GM12878 (cell line): ENCODE data around the gene CTRB1. TPM values are rescaled to one million over a fixed set of nuclear protein-coding genes. Genes with fewer than 3 reads are reported as not detected.

ENCODE experiments used
- ATAC-seq: fragments of 200-7000 bp; cut with Tn5 transposase; 3 replicates; pipeline ENCODE4 v1.9.1; 2020; ENCODE audit warnings: mild to moderate bottlenecking, moderate library complexity
- BruUV-seq: library from RNA; stranded (reverse); fragments of 400-500 nt; replicated peaks from 2 replicates; lab custom pipeline; 2021; lab: Mats Ljungman, UMichigan
- CTCF ChIA-PET: fragments of 300-600 bp; sonication (Branson Sonifier 250); formaldehyde crosslinking; extraction: SDS; loops from one replicate; lab custom pipeline; 2021; ENCODE audit warnings: inconsistent platforms; lab: Yijun Ruan, JAX
- POLR2A ChIA-PET: fragments of 350-600 bp; formaldehyde crosslinking; extraction: SDS; loops from one replicate; lab custom pipeline; 2021; ENCODE audit warnings: inconsistent platforms; lab: Charles Lee
- RAD21 ChIA-PET: fragments of 300-600 bp; sonication (Branson Sonifier 250); formaldehyde crosslinking; loops from one replicate; lab custom pipeline; 2023; ENCODE audit warnings: antibody characterized with exemption; ENCODE audit not compliant: unreplicated experiment; lab: Charles Lee
- SMC1A ChIA-PET: fragments of 300-600 bp; sonication (Branson Sonifier 250); formaldehyde crosslinking; loops from one replicate; lab custom pipeline; 2023; ENCODE audit not compliant: unreplicated experiment, uncharacterized antibody; lab: Charles Lee
- DNase-seq: peaks from one replicate; pipeline ENCODE4 v3.0.0-alpha.2; 2011; ENCODE audit warnings: low read depth, low spot score
- FAIRE-seq: peaks from 3 replicates; lab custom pipeline; 2011; peaks lifted over from hg19 to GRCh38; lab: Jason Lieb, UNC
- H2AFZ ChIP-seq: 2 replicates; pipeline ENCODE4 v1.6.0; 2011; ENCODE audit warnings: low read depth, low read length, control low read depth; ENCODE audit not compliant: control insufficient read depth
- H3K27ac ChIP-seq: 2 replicates; pipeline ENCODE4 v1.5.1; 2011; ENCODE audit warnings: control low read depth; ENCODE audit not compliant: control insufficient read depth, insufficient read depth
- H3K27me3 ChIP-seq, 2 experiments: replicated peaks in 1 of 2; 2 replicates each; pipeline versions ENCODE4 v1.6.0 to v1.6.1; 2011; ENCODE audit warnings: low read length in 1 of 2; ENCODE audit not compliant: control insufficient read depth in 2 of 2, insufficient read depth in 2 of 2
- H3K36me3 ChIP-seq, 2 experiments: 2 replicates each; pipeline ENCODE4 v1.5.1; 2011; ENCODE audit warnings: low read length in 1 of 2; ENCODE audit not compliant: control insufficient read depth in 2 of 2, insufficient read depth in 2 of 2
- H3K4me1 ChIP-seq: 2 replicates; pipeline ENCODE4 v1.6.1; 2011; ENCODE audit warnings: mild to moderate bottlenecking, low read length, moderate library complexity, mixed read lengths; ENCODE audit not compliant: control insufficient read depth, insufficient read depth
- H3K4me2 ChIP-seq: 2 replicates; pipeline ENCODE4 v1.6.0; 2011; ENCODE audit warnings: control low read depth; ENCODE audit not compliant: control insufficient read depth, insufficient read depth
- H3K4me3 ChIP-seq: fragments of 200-600 bp; sonication (generic); 2 replicates; pipeline ENCODE4 v1.5.1; 2016
- H3K79me2 ChIP-seq: 2 replicates; pipeline ENCODE4 v1.6.0; 2011; ENCODE audit warnings: low read length; ENCODE audit not compliant: control insufficient read depth, insufficient read depth
- H3K9ac ChIP-seq: 2 replicates; pipeline ENCODE4 v1.8.0; 2011; ENCODE audit warnings: low read length, control low read depth, mixed read lengths; ENCODE audit not compliant: control insufficient read depth, insufficient read depth
- H3K9me3 ChIP-seq: replicated peaks from 3 replicates; pipeline ENCODE4 v1.5.1; 2011; ENCODE audit warnings: mild to moderate bottlenecking, low read length; ENCODE audit not compliant: control insufficient read depth, insufficient read depth
- H4K20me1 ChIP-seq: 2 replicates; pipeline ENCODE4 v1.6.0; 2011; ENCODE audit not compliant: control insufficient read depth, insufficient read depth
- ATF2 ChIP-seq: IDR thresholded peaks from 2 replicates; pipeline ENCODE4 v1.6.1; 2012; ENCODE audit warnings: low read length, inconsistent platforms
- BACH1 ChIP-seq: fragments of 450-650 bp; IDR thresholded peaks from 2 replicates; pipeline ENCODE4 v1.6.1; 2017; ENCODE audit warnings: mild to moderate bottlenecking, borderline replicate concordance
- CTCF ChIP-seq, 3 experiments: IDR thresholded peaks in 2 of 3; conservative IDR thresholded peaks in 1 of 3; 2 replicates each; pipeline ENCODE4 v1.5.1; 2011; ENCODE audit warnings: low read depth in 3 of 3, low read length in 3 of 3, mild to moderate bottlenecking in 3 of 3, control low read depth in 2 of 3, moderate library complexity in 2 of 3, inconsistent platforms in 1 of 3, mixed read lengths in 1 of 3; ENCODE audit not compliant: control insufficient read depth in 2 of 3, insufficient read depth in 1 of 3; ENCODE audit errors: extremely low read depth in 1 of 3
- HCFC1 ChIP-seq: fragments of 150-350 bp; IDR thresholded peaks from 2 replicates; pipeline ENCODE4 v1.6.1; 2014; ENCODE audit warnings: low read length
- HSF1 ChIP-seq: fragments of 150-350 bp; IDR thresholded peaks from 2 replicates; pipeline ENCODE4 v1.6.1; 2014; ENCODE audit warnings: mild to moderate bottlenecking, low read depth, low read length
- IKZF2 ChIP-seq, 2 experiments: fragments of 450-650 bp; IDR thresholded peaks; 2 replicates each; pipeline ENCODE4 v1.6.1; 2017; ENCODE audit warnings: mild to moderate bottlenecking in 2 of 2, moderate library complexity in 2 of 2
- MLLT1 ChIP-seq: fragments of 450-650 bp; IDR thresholded peaks from 2 replicates; pipeline ENCODE4 v1.6.1; 2016; ENCODE audit warnings: mild to moderate bottlenecking
- NR2F1 ChIP-seq: fragments of 450-650 bp; conservative IDR thresholded peaks from 2 replicates; pipeline ENCODE4 v1.6.1; 2017; ENCODE audit warnings: mild to moderate bottlenecking
- PAX5 ChIP-seq: IDR thresholded peaks from 2 replicates; pipeline ENCODE4 v1.6.1; 2011; ENCODE audit warnings: low read depth, low read length, borderline replicate concordance
- SIN3A ChIP-seq: IDR thresholded peaks from 2 replicates; pipeline ENCODE4 v1.6.1; 2012; ENCODE audit warnings: low read depth, low read length, improper control_type of control experiment
- SREBF1 ChIP-seq: IDR thresholded peaks from 2 replicates; pipeline ENCODE4 v1.6.1; 2012; ENCODE audit warnings: mild to moderate bottlenecking, low read length
- TARDBP ChIP-seq: IDR thresholded peaks from 2 replicates; pipeline ENCODE4 v1.6.1; 2016; ENCODE audit warnings: borderline replicate concordance
- TCF7 ChIP-seq: IDR thresholded peaks from 2 replicates; pipeline ENCODE4 v1.6.1; 2014; ENCODE audit warnings: antibody characterized with exemption, borderline replicate concordance
- WGBS: methylation state at CpG from one replicate; pipeline ENCODE4 v1.1.6; 2016; ENCODE audit warnings: low lambda C conversion rate; ENCODE audit not compliant: insufficient replicate concordance, insufficient coverage; ENCODE audit errors: missing lambda C conversion rate; 5-methylcytosine and 5-hydroxymethylcytosine counted together
- in situ Hi-C: fragments of 300-500 bp; cut with MboI; formaldehyde crosslinking; loops from 9 replicates; pipeline ENCODE4 v1.14.3; 2018; ENCODE audit warnings: mixed read lengths
- intact Hi-C: fragments of 100-400 bp; cut with micrococcal nuclease; formaldehyde crosslinking; loops from one replicate; pipeline ENCODE4 v1.14.2; 2022; ENCODE audit not compliant: unreplicated experiment
- polyA plus RNA-seq, 11 experiments: library from polyadenylated mRNA; depleted of rRNA in 4 of 11; unstranded in 6 of 11; stranded (reverse) in 5 of 11; fragments of >200 nt; fragmentation: Nextera tagmentation in 4 of 11; fragmentation: Illumina TruSeq in 1 of 11; extraction: Ambion mirVana in 4 of 11; extraction: Trizol in 1 of 11; gene quantifications; 1 replicate in 1 of 11; 2 replicates in 10 of 11; pipeline versions ENCODE4 v1.2.1 to v1.2.3, GENCODE V29; 2011 to 2016; ENCODE audit warnings: inconsistent platforms in 2 of 11, missing spikeins in 2 of 11, low read depth in 1 of 11
- total RNA-seq, 4 experiments: library from RNA; depleted of rRNA in 3 of 4; stranded (reverse); fragments of >200 nt in 3 of 4; fragmentation: Illumina TruSeq in 1 of 4; extraction: Trizol in 1 of 4; gene quantifications; 2 replicates each; pipeline versions ENCODE4 v1.2.1 to v1.2.3, GENCODE V29; 2013 to 2021

CTRB1 gene
- total and polyA plus RNA-seq, 10 of the 15 experiments (the other 5 are each of a cell fraction or from before 2014, with no cell fraction given), result 0.28 to 4.4 TPM; not detected in 8

- H3K4me1 ChIP-seq, result peaks cover 17% of the 10 kb centered on the region
- H4K20me1 ChIP-seq, result peaks cover 16% of the 10 kb centered on the region
- no TSS peak for BruUV-seq
- ChIA-PET SMC1A (interaction anchor here (1.6 to 1.9 kb wide), 2 partner anchors 132 to 136 kb away, joined by 5 to 8 read pairs; no protein-coding TSS in a partner anchor), RAD21 (interaction anchor here (1.3 to 1.8 kb wide), 4 partner anchors 50 to 142 kb away, joined by 3 to 9 read pairs (median 6); no protein-coding TSS in a partner anchor), POLR2A (interaction anchor here (0.9 to 1.6 kb wide), 2 partner anchors 56 to 131 kb away, joined by 3 to 6 read pairs; no protein-coding TSS in a partner anchor), CTCF (interaction anchor here (0.6 to 1.9 kb wide), 5 partner anchors 15 to 270 kb away, joined by 3 to 11 read pairs (median 3); no protein-coding TSS in a partner anchor)
- no peak overlapping the region for H3K27ac ChIP-seq
- no peaks in the 10 kb centered on the region for H3K36me3 ChIP-seq
- H3K9me3 ChIP-seq, result no peaks in the 10 kb centered on the region
- H3K4me2 ChIP-seq, result no peak overlapping the region
- no peak overlapping the region for H2AFZ ChIP-seq
- FAIRE-seq (no peak), ATAC-seq (no peak), DNase-seq (no peak)
- no peak overlapping the region for H3K4me3 ChIP-seq
- in situ Hi-C loops, result no loop called here
- WGBS, result 70% methylated on average over 5 of the region's 5 CpGs
- no peaks in the 10 kb centered on the region; the same call in 1 of the 2 replicates for H3K79me2 ChIP-seq
- intact Hi-C loops, result no loop called here
- no peak overlapping the region for H3K9ac ChIP-seq
- H3K27me3 ChIP-seq, result peaks cover 0 to 4% of the 10 kb centered on the region in 2 experiments; a peak in 1 of 4 replicates
- TF ChIP-seq HCFC1 (no peak), NR2F1 (no peak), TARDBP (no peak), SREBF1 (no peak), IKZF2 (IDR thresholded peaks at IDR 0.05) (no peak), ATF2 (no peak), HSF1 (no peak), CTCF (IDR thresholded peaks at IDR 0.05 in 2 of 3, conservative IDR thresholded peaks at IDR 0.05 in 1 of 3; ENCODE audit: control insufficient read depth in 2 of 3, extremely low read depth in 1 of 3, insufficient read depth in 1 of 3, low read depth in 3 of 3, low read length in 3 of 3) (no peak), BACH1 (no peak), PAX5 (no peak), MLLT1 (no peak), SIN3A (no peak), TCF7 (no peak)
Measured at GRCh38 chr16:75249441-75249840, 30.7 kb downstream of the CTRB1 start.
